Effector memory CD8-positive, alpha-beta T cell (primary cell): ENCODE measurements around the gene LAMC1.
"Not testable (repeated sequence)": the region's sequence is repeated elsewhere in the genome, so short reads cannot be mapped to it uniquely, and the experiment has no call there.

Experiments used
- ATAC-seq: fragments of 150-1000 bp; cut with Tn5 transposase; replicated peaks from 2 replicates; pipeline ENCODE4 v1.10.0; 2021; ENCODE audit warnings: mild to moderate bottlenecking, moderate library complexity
- DNase-seq, 3 experiments: peaks; one replicate each; pipeline ENCODE4 v3.0.0; 2021
- H3K27ac Mint-ChIP-seq, 2 donors: one replicate each; pipeline ENCODE4 v1.8.0; 2022; ENCODE audit warnings: mild to moderate bottlenecking in 2 of 2, mixed read lengths in 2 of 2, moderate library complexity in 2 of 2
- H3K27me3 Mint-ChIP-seq, 2 donors: one replicate each; pipeline ENCODE4 v1.8.0; 2022; ENCODE audit warnings: mixed read lengths in 2 of 2
- H3K36me3 Mint-ChIP-seq: one replicate; pipeline ENCODE4 v1.8.0; 2022; ENCODE audit warnings: mild to moderate bottlenecking, moderate library complexity, mixed read lengths; ENCODE audit not compliant: insufficient read depth
- H3K4me1 Mint-ChIP-seq, 2 donors: one replicate each; pipeline ENCODE4 v1.8.0; 2022; ENCODE audit warnings: low read depth in 2 of 2, mixed read lengths in 2 of 2
- H3K4me3 Mint-ChIP-seq, 2 donors: one replicate each; pipeline ENCODE4 v1.8.0; 2022; ENCODE audit warnings: mild to moderate bottlenecking in 2 of 2, mixed read lengths in 2 of 2, moderate library complexity in 2 of 2
- H3K9me3 Mint-ChIP-seq, 2 donors: one replicate each; pipeline ENCODE4 v1.8.0; 2022; ENCODE audit warnings: mixed read lengths in 2 of 2

LAMC1 gene

GRCh38 chr1:183040547-183040971, 17.3 kb downstream of the LAMC1 start:
- no peak for ATAC-seq
- H3K4me3 Mint-ChIP-seq = no peak overlapping the region
- no peaks in the 10 kb centered on the region for H3K9me3 Mint-ChIP-seq
- H3K27me3 Mint-ChIP-seq = peaks cover 49 to 67% of the 10 kb centered on the region in 2 donors
- H3K4me1 Mint-ChIP-seq = no peaks in the 10 kb centered on the region
- no peak overlapping the region for H3K27ac Mint-ChIP-seq
- no peaks in the 10 kb centered on the region for H3K36me3 Mint-ChIP-seq
- DNase-seq = no peak

GRCh38 chr1:183043254-183043653, 20.0 kb downstream of the LAMC1 start:
- no peaks in the 10 kb centered on the region for H3K4me1 Mint-ChIP-seq
- H3K27ac Mint-ChIP-seq = no peak overlapping the region
- DNase-seq (no peak), ATAC-seq (no peak)
- H3K4me3 Mint-ChIP-seq = no peak overlapping the region
- H3K9me3 Mint-ChIP-seq = no peaks in the 10 kb centered on the region
- H3K36me3 Mint-ChIP-seq = no peaks in the 10 kb centered on the region
- H3K27me3 Mint-ChIP-seq = peaks cover 44 to 56% of the 10 kb centered on the region in 2 donors

- Mint-ChIP-seq H3K27ac (no peak overlapping the region), H3K9me3 (no peaks in the 10 kb centered on the region), H3K36me3 (no peaks in the 10 kb centered on the region), H3K4me1 (no peaks in the 10 kb centered on the region), H3K27me3 (peaks cover 41 to 52% of the 10 kb centered on the region in 2 donors), H3K4me3 (no peak overlapping the region)
- ATAC-seq = no peak
- DNase-seq = no peak
Observed at GRCh38 chr1:183043872-183044854, 20.9 kb downstream of the LAMC1 start.

DNA sequence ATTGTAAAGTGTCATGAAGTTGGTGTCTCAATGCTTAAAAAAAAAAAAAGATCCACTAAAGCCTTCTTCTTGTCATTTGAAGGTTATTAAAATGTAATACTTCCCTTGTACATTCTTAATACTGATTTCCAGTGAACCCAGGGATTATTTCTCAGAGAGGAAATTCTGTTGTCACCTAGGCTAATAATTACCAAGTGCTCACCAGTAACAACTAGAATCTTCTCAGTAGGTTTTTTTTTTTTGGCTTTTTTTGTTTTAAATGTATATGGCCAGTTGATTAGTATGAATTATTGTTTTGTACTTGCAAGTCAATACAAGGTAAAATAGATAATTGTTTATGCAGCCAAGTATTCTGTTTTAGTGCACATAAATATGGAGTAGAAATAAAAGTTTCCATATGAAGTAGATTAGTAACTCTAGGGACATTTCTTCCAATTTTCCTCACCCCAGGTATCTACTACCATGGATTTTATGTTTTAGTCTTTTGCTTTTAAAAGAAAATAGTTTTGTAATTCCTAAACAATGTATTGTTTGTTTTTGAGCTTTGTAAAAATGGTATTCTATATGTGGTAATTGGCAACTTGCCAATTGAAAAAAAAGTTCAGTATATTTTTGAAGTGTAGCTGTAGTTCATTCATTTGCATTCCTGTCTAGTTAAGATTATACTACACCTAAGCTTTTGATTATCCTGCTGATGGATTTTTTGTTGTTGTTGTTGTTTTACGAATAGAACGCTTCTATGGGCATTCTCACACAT, 21.9 kb downstream of the LAMC1 start:
- Mint-ChIP-seq H3K4me1 (no peaks in the 10 kb centered on the region), H3K27ac (no peak overlapping the region), H3K9me3 (no peaks in the 10 kb centered on the region), H3K27me3 (peaks cover 40 to 46% of the 10 kb centered on the region in 2 donors), H3K36me3 (no peaks in the 10 kb centered on the region), H3K4me3 (no peak overlapping the region)
- no peak for ATAC-seq
- DNase-seq = no peak

DNA sequence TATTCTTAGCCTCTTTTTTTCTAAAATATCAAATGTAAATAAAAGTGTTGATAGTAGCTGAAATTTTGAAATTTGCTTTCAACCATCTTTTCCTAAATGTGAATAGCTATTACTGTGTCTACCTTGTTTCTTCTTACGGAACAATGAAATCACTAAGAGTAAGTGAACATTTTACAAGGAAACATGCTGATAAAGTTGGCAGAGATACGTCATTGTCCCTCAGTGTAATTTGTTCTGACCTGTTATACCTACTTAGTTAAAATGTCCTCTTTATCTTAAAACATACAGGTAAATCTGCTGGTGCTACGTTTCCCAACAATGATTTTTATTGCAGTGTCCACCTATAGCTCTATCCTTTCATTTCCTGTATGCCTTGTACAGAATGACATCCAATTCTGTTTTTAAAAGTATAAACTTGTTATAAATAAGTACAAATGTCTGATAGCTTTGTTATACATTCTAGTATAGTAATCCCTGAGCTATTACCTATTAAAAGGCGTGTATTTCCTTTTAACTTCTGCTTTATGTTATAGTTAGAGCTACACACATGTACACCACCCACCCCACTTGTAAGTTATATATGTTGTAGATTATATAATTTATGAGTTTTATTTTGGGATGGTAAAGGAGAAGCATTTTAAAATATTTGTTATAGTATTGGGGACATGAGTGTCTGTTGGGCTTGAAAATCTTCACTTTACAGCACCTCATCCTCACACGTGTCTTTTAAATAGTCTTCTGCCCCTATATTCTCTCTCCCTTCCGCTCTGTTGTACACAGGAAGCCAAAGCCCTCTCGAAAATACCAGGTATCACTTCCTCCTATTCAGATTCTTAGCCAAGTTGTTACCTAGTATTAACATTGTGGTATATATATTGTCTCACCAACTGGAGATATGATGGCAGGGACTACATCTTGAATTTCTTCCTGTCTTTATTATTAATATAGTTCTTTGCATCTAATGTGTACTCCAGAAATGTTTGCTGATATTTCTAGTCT, 25.2 kb downstream of the LAMC1 start:
- peaks cover 39% of the 10 kb centered on the region in 2 donors for H3K27me3 Mint-ChIP-seq
- no peaks in the 10 kb centered on the region for H3K9me3 Mint-ChIP-seq
- ATAC-seq (peak; percentile 48), DNase-seq (no peak)
- H3K4me3 Mint-ChIP-seq = no peak overlapping the region
- H3K36me3 Mint-ChIP-seq = no peaks in the 10 kb centered on the region
- H3K4me1 Mint-ChIP-seq = no peaks in the 10 kb centered on the region
- no peak overlapping the region for H3K27ac Mint-ChIP-seq

- H3K4me1 Mint-ChIP-seq = no peaks in the 10 kb centered on the region
- no peak overlapping the region for H3K27ac Mint-ChIP-seq
- H3K27me3 Mint-ChIP-seq = peaks cover 30 to 31% of the 10 kb centered on the region in 2 donors
- no peak for DNase-seq
- H3K4me3 Mint-ChIP-seq = no peak overlapping the region
- H3K36me3 Mint-ChIP-seq = no peaks in the 10 kb centered on the region
- no peak for ATAC-seq
- no peaks in the 10 kb centered on the region for H3K9me3 Mint-ChIP-seq
Observed at GRCh38 chr1:183051546-183051945, 28.3 kb downstream of the LAMC1 start.

- H3K4me3 Mint-ChIP-seq = no peak overlapping the region
- no peak for ATAC-seq
- H3K36me3 Mint-ChIP-seq = no peaks in the 10 kb centered on the region
- DNase-seq = no peak
- H3K27ac Mint-ChIP-seq = no peak overlapping the region
- peaks cover 30 to 33% of the 10 kb centered on the region in 2 donors for H3K27me3 Mint-ChIP-seq
- H3K4me1 Mint-ChIP-seq = no peaks in the 10 kb centered on the region
- no peaks in the 10 kb centered on the region for H3K9me3 Mint-ChIP-seq
Observed at GRCh38 chr1:183052861-183053260, 29.6 kb downstream of the LAMC1 start.

GRCh38 chr1:183058851-183059502, 35.8 kb downstream of the LAMC1 start:
- no peak for DNase-seq
- no peaks in the 10 kb centered on the region for H3K9me3 Mint-ChIP-seq
- no peak overlapping the region for H3K4me3 Mint-ChIP-seq

DNA sequence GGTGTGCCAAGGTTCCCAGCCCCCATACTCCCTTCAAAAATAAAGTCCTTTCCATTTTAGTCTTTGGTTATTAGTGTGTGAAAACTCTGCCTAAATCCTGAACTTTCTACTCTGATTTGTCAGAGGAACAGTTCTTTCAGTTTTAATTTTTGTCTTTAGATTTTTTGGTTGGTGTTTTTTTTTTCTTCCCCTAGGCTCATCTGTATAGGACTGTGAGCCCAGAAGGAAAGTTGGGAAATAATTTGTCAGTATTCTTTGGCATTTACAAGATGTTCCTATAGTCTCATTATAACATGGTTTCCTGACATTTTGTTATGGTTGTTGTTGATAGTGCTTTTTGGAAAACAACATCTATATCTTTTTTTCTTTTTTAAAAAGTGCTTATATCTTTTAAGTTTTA, 38.0 kb downstream of the LAMC1 start:
- Mint-ChIP-seq H3K9me3 (peaks cover 0 to 4% of the 10 kb centered on the region in 2 donors), H3K27me3 (peaks cover 1 to 5% of the 10 kb centered on the region in 2 donors), H3K4me1 (no peaks in the 10 kb centered on the region), H3K27ac (no peak overlapping the region), H3K4me3 (no peak overlapping the region), H3K36me3 (no peaks in the 10 kb centered on the region)
- no peak for ATAC-seq
- no peak for DNase-seq

More at GRCh38 chr1:183058851-183059502, 35.8 kb downstream of the LAMC1 start:
- peaks cover 0 to 8% of the 10 kb centered on the region in 2 donors for H3K27me3 Mint-ChIP-seq
- no peak overlapping the region for H3K27ac Mint-ChIP-seq
- H3K4me1 Mint-ChIP-seq = no peaks in the 10 kb centered on the region
- ATAC-seq = no peak
- H3K36me3 Mint-ChIP-seq = no peaks in the 10 kb centered on the region

DNA sequence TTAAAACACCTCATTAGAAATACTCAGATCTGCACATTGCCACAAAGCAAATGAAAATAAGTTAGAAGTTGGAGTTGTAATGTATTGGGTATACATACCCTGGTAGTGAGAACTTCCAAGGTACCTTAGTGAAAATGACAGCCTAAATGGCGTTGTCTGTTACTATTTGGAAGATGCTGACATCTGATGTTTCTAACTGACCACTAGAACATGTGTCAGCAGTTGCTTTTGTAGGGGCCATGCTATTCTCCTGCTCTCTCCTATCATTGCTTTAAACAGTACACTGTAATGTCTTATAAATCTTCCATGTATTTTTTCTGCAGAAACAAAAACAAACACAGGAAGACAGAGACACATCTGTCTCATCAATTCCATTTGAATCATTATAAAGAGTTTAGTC, 40.1 kb downstream of the LAMC1 start:
- H3K27me3 Mint-ChIP-seq = peaks cover 0 to 6% of the 10 kb centered on the region in 2 donors
- H3K4me1 Mint-ChIP-seq = no peaks in the 10 kb centered on the region
- no peaks in the 10 kb centered on the region for H3K36me3 Mint-ChIP-seq
- H3K4me3 Mint-ChIP-seq = no peak overlapping the region
- ATAC-seq (no peak), DNase-seq (no peak)
- H3K9me3 Mint-ChIP-seq = peaks cover 0 to 4% of the 10 kb centered on the region in 2 donors
- no peak overlapping the region for H3K27ac Mint-ChIP-seq

GRCh38 chr1:183065168-183065706, 42.0 kb downstream of the LAMC1 start:
- no peaks in the 10 kb centered on the region for H3K4me1 Mint-ChIP-seq
- DNase-seq (no peak), ATAC-seq (no peak)
- no peak overlapping the region for H3K4me3 Mint-ChIP-seq
- H3K27ac Mint-ChIP-seq = no peak overlapping the region
- peaks cover 6 to 9% of the 10 kb centered on the region in 2 donors for H3K27me3 Mint-ChIP-seq
- H3K36me3 Mint-ChIP-seq = no peaks in the 10 kb centered on the region
- peaks cover 0 to 4% of the 10 kb centered on the region in 2 donors for H3K9me3 Mint-ChIP-seq

- peaks cover 6 to 12% of the 10 kb centered on the region in 2 donors for H3K27me3 Mint-ChIP-seq
- ATAC-seq, H3K9me3 Mint-ChIP-seq, H3K27ac Mint-ChIP-seq, H3K36me3 Mint-ChIP-seq, DNase-seq, H3K4me1 Mint-ChIP-seq, H3K4me3 Mint-ChIP-seq: not testable (repeated sequence)
Observed at GRCh38 chr1:183066432-183066831, 43.2 kb downstream of the LAMC1 start.
